HuH-7.5 (cell line): ENCODE measurements around the gene CPT1B.

Experiments used
- DNase-seq: peaks from one replicate; pipeline ENCODE4 v3.0.0; 2011; ENCODE audit warnings: low spot score

The CPT1B gene

DNA sequence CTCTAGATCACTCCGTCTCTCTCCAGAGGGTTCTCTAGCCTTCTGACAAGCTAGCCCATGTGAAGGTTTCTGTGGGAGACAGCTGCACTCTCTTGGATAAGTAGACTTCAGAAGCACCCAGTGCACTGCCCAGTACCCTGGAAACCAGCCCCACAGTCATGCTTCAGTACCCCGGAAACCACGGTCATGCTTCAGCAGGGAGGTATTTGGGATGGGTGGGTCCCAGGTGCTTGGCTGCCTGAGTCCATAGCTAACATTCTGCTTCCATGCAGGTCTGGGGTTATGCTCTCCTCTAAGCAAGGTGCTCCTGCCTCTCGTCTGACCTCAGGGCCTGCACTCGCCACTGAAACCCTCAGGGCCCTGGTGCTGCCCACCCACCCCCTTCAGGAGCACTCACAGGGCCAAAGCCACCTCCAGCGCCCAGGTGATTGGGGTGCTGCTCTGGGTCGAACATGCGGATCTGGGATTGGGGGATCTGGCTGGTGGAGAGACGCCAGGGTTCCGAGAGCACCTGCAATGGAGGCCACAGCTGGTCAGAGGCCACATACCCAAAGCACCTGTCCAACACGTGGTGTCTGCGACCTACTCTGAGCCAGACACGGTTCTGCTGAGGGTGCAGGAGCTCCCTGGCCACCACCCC lies 8.2 kb downstream of the CPT1B start:
- no peak for DNase-seq

- no peak for DNase-seq
These were observed 9.2 kb downstream of the CPT1B start for GRCh38 chr22:50569041-50569459.

DNA sequence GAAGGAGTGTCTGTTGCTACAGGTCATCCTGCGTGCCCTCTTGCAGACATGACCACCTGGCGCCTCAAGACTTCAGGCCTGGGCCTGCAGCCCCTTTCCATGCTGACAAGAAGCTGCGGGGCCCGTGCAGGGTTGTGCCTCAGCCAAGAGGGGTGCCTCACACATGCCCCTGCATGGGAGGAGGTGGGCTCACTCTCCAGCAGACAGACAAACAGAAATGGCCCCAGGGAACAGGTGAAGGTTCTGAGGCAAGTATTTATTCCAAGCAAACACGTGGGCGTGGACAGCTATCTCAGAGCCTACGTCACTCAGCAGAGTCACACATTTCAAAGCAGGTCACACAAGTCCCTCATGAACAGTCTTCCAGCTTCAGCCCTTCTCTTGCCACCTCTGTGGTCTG lies 9.6 kb downstream of the CPT1B start:
- no peak for DNase-seq

DNA sequence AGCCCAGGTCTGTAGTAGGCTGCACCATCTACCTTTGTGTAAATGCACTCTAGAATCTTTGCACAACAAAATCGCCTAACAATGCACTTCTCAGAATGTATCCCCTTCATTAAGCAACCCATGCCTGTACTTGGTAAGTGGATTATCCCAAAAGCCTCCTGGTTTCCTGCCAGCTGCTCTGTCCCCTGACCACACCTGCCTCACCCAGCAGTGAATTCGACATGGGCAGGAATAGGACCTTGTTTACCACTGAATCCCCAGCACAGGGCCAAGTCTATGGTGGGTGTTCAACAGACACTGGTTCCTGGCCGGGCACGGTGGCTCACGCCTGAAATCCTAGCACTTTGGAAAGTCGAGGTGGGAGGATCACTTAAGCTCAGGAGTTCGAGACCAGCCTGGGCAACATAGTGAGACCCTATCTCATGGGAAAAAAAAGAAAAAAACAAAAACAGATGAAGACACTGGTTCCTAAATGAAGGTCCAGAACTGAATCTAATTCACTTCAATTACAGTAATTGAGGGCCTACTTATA lies 10.4 kb downstream of the CPT1B start:
- DNase-seq = no peak

GRCh38 chr22:50564289-50564688 lies 13.9 kb downstream of the CPT1B start:
- DNase-seq = no peak

GRCh38 chr22:50563413-50564160 lies 14.6 kb downstream of the CPT1B start:
- no peak for DNase-seq

GRCh38 chr22:50562523-50563412 lies 15.5 kb downstream of the CPT1B start, which contains the start of gene SYCE3:
TSS of gene SYCE3 (minus strand) at chr22:50562919. CDS start at chr22:50556405, 6,514 bp downstream.
- DNase-seq = peak; percentile 95

DNA sequence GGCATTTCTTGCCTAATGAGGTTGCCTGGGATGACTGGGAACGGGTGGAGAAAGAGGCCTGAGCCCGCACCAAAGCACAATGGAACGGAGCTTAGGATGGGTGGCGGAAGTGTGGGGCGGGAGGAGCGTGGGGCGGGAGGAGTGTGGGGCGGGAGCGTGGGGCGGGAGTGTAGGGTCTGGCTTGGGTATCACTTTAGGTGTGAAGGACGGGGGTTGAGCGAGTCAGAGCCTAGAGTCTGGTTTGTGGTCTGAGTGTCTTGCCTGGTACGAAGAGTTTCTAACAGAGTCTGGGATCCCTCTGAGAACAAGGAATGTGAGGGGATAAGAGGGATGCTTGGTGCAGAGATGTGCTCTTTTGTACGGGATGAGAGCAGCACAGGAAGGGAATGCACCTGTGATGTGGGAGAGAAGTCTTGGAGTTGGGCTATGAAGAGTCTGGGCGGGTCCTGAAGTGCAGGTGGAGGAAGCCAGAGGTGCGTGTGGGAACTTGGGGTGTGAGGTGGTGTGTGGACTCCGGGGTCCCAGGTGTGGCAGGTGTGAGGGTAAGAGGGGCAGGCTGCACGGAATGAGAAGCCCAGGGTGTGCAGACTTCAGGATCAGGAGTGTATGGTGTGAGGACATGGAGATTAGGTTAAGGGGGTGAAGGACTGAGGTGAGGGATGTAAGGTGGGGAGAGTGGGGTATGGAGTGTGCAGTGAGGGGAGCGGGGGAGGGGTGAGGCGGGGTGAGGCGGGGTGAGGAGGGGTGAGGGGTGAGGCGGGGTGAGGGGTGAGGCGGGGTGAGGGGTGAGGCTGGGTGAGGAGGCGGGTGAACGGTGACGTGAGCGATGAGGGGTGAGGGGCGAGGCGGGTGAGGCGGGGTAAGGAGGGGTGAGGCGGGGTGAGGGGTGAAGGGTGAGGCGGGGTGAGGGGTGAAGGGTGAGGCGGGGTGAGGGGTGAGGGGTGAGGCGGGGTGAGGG lies 16.5 kb downstream of the CPT1B start:
- no peak for DNase-seq

GRCh38 chr22:50560034-50560433 lies 18.2 kb downstream of the CPT1B start:
- DNase-seq = no peak

DNA sequence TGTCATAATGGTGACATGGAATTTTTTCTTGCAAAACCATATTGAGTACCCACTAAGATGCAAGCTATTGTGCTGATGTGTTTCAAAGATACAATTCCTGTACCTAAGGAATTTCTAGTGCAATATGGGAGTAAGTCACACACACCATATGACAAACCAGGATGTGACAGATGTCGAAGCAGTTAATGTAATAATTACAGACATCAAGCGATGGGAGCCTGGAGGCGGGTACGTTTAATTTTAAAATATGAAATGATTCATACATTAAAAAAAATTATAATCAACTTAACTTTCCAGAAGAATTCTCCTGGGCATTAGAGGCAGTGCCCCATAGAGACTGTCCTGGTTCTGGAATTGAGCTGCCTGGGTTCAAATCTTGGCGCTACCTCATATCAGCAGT lies 21.5 kb downstream of the CPT1B start:
- DNase-seq = no peak

DNA sequence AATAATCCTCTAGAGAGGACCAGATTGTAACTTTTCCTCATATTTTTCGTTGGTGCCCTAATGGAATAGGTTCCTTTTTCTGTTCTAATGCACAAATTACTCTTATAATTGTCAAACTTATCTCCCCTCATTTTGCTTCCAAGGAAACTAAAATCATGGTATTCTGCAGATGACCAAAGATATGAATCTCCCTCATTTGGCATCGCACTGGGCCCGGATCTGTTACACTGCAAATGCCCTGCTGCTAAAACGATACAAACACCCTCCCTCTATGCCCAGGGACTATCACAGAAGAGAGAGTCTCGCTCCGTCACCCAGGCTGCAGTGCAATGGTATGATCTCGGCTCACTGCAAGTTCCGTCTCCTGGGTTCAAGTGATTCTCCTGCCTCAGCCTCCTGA lies 24.9 kb downstream of the CPT1B start:
- DNase-seq = no peak

DNA sequence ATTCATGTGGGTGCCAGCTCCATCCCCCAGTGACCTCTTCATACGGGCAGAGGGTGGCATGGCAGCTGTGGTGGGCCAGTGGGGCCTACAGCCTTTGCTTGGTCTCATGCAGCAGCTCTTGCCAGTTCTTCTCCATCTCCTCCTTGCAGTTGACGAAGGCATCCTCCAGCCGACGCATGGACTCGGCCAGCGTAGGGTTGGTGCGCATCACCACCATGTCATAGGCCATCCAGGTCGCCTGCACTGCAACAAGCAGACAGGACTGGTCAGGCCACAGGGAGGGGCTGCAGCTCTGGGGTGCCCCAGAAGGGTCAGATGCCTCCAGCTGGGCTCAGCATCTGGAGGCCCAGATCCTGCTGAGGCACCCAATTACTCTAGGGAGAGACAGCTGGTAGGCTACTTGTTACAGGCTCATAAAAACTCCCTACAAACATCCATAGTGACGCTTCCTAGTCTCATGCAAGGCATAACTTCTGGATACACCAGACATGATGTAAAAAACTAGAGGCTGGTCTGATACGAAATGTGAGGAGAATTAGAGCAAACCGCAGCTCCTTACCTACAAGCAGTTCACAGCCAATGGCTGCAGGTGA lies 27.0 kb downstream of the CPT1B start:
- no peak for DNase-seq

GRCh38 chr22:50550395-50550794 lies 27.8 kb downstream of the CPT1B start:
- no peak for DNase-seq

- DNase-seq = no peak
These were observed 29.1 kb downstream of the CPT1B start for GRCh38 chr22:50548921-50549790.

DNA sequence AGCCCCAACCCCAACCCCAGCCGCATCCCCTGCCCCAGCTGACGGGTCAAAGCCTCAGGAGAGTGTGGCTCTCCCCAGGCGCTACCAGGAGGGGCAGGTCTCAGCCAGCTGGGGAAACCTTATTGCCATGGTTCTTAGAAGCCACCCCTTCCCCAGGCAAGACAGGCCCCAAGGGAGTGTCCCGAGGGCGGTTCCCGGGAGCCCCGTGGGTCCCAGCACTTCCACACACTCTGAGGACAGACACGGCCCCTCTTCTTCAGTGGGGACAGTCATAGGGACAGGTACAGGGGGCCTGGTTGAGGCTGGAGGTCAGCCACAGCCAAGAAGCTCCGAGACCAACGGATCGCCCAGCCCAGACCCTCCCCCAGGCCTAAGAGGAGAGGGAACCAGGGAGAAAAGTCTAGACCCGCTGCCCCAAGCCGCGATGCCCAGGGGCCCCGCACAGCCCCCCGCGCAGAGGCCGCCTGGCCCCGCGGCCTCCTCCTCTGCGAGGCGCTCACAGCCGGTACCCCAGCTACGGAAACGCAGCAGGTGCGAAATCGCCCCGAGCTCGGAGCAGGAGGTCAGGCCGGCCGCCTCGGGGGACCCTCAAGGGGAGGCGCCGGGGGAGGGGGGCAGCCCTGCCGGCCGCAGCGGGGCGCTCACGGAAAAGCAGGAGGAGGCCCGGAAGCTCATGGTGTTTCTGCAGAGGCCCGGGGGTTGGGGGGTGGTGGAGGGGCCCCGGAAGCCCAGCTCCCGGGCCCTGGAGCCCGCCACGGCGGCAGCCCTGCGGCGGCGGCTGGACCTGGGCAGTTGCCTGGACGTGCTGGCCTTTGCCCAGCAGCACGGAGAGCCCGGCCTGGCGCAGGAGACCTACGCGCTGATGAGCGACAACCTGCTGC lies 29.9 kb downstream of the CPT1B start:
- DNase-seq = no peak

GRCh38 chr22:50547263-50547985 lies 30.8 kb downstream of the CPT1B start:
- DNase-seq = peak; percentile 68

DNA sequence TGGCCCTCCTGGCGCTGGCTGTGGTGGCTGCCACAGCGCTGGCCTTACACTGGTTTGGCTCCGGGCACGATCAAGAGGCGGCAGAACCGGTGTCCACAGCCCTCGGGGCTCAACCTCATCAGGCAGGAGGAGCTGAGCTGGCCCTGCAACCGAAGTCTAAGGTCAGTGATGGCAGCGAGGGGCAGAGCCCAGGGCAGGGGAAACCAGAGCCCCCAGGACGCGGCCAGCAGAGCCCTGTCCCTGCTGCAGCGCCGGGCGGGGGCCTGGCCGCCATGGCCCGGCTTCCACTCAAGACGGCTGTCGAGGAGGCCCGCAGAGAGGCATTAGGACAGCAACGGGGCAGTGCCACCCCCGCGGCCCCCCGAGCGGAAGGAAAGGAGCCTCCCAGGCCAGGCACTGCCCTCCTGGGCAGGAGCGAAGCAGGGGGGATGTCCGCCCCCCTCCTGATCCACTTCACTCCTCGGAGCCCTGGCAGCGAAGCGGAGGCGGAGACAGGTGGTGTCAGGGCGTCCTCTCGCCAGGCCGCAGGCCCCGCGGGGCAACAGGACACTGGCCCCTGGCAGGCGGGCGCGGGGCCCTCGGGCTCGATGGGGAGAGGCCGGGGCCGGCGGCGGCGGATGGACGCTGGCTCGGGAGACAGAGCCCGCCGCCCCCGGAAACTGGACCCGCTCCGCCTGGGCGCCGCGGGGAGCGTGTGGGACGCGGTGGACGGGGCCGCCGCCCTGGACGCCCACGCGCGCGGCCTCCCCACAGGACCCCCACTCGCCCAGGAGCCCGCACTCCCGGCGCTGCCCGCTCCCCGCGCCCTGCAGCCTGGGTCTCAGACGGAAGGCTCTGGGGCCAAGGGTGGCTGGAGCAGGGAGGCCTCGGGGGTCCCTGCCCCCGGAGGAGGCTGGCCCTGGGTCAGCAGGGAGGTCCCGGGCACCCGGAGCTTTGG lies 31.6 kb downstream of the CPT1B start:
- no peak for DNase-seq
